Gastrocnemius medialis (tissue), 4 donors: ENCODE results near the gene ARHGEF6. TPM values are rescaled to one million over a fixed set of nuclear protein-coding genes. Genes with fewer than 3 reads are reported as not detected.

ENCODE experiments used
- ATAC-seq, 2 donors: fragments of 150-250 bp; one replicate each; pipeline ENCODE4 v1.9.1; 2016
- DNase-seq, 2 donors: peaks; one replicate each; pipeline ENCODE4 v3.0.0-alpha.2; 2019
- H3K27ac ChIP-seq, 4 donors: fragments of 200-600 bp; sonication (generic); 1 replicate in 1 of 4; 2 replicates in 3 of 4; pipeline ENCODE4 v1.5.1; 2016 to 2018; ENCODE audit warnings: mild to moderate bottlenecking in 2 of 4, moderate library complexity in 1 of 4
- H3K27me3 ChIP-seq, 3 donors: fragments of 200-600 bp; sonication (generic) in 2 of 3; 1 replicate in 1 of 3; 2 replicates in 2 of 3; pipeline versions ENCODE4 v1.5.1 to v1.6.0; 2016 to 2019; ENCODE audit warnings: mild to moderate bottlenecking in 1 of 3, moderate library complexity in 1 of 3
- H3K36me3 ChIP-seq, 2 donors: fragments of 200-600 bp; sonication (generic) in 1 of 2; one replicate each; pipeline ENCODE4 v1.5.1; 2017 to 2018
- H3K4me1 ChIP-seq, 2 donors: fragments of 200-600 bp; sonication (generic) in 1 of 2; one replicate each; pipeline ENCODE4 v1.5.1; 2016 to 2017; ENCODE audit warnings: mild to moderate bottlenecking in 2 of 2
- H3K4me3 ChIP-seq, 4 donors: fragments of 200-600 bp; sonication (generic) in 3 of 4; 1 replicate in 1 of 4; 2 replicates in 3 of 4; pipeline ENCODE4 v1.5.1; 2016 to 2019; ENCODE audit warnings: mild to moderate bottlenecking in 2 of 4
- H3K9me3 ChIP-seq, 3 donors: fragments of 200-600 bp; sonication (generic) in 2 of 3; 1 replicate in 1 of 3; 2 replicates in 2 of 3; pipeline ENCODE4 v1.5.1; 2016 to 2019
- POLR2A ChIP-seq, 2 donors: fragments of 450-650 bp; IDR thresholded peaks; one replicate each; pipeline ENCODE4 v1.6.1; 2017; ENCODE audit warnings: antibody characterized with exemption in 2 of 2, mild to moderate bottlenecking in 2 of 2, moderate library complexity in 2 of 2
- in situ Hi-C, 4 donors: fragments of 200-750 bp; cut with MboI; loops; one replicate each; pipeline versions ENCODE4 v1.15.0 to v1.8.0; 2017; ENCODE audit warnings: low sequenced_read_pairs in 4 of 4
- intact Hi-C: fragments of 100-400 bp; cut with DNase I; formaldehyde crosslinking; loops from one replicate; pipeline ENCODE4 v1.15.1; 2023; ENCODE audit warnings: low total_unique reads
- total RNA-seq, 4 donors: library from RNA; depleted of rRNA; stranded (reverse); fragments of >200 nt; gene quantifications; one replicate each; pipeline versions ENCODE4 v1.1.0 to v1.2.3, GENCODE V29; 2016
- TF ChIP-seq, protein P1 (sequence below), 5 experiments: fragments of 450-650 bp in 3 of 5; fragments of 200-600 bp in 2 of 5; sonication (generic) in 2 of 5; IDR thresholded peaks in 4 of 5; conservative IDR thresholded peaks in 1 of 5; 1 replicate in 4 of 5; 2 replicates in 1 of 5; pipeline ENCODE4 v1.5.1; 2016 to 2019; ENCODE audit warnings: antibody characterized with exemption in 5 of 5, mild to moderate bottlenecking in 3 of 5, moderate library complexity in 3 of 5

Gene ARHGEF6
- total RNA-seq, 4 donors from 2014 or later = 15.0 to 29.9 (median 24.5) TPM

DNA sequence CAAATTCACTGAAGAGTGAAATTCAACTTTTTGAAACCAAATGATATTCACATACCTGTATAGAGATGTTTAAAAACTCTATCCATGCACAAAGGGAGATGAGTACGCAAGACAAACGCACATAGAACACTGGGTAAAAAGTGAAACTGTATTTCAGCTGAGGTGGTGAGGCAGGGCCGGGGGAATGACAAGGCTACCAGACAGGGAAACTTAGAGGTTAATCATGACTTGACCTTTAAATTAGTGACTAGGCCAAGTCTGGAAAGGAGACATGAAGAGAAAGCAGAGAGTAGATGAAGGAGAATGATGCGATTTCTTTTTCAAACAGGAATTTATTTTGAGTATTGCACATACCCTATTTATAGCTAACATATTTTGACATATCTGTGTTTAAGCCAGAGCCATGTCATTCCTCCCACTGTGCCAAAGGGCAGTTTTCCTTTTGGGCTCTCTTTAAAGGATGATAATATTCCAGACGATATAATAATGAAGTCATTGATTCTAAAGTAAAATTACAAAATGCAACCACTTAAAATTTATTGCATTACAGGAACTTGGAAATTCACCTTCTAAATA, 49.4 kb downstream of the ARHGEF6 start:
- ATAC-seq (peak; percentile 66 to 88), DNase-seq (no peak)
- H3K36me3 ChIP-seq = no peaks in the 10 kb centered on the region
- no peaks in the 10 kb centered on the region for H3K9me3 ChIP-seq
- in situ Hi-C loops = no loop called here
- intact Hi-C loops = no loop called here
- TF ChIP-seq, protein P1, sequence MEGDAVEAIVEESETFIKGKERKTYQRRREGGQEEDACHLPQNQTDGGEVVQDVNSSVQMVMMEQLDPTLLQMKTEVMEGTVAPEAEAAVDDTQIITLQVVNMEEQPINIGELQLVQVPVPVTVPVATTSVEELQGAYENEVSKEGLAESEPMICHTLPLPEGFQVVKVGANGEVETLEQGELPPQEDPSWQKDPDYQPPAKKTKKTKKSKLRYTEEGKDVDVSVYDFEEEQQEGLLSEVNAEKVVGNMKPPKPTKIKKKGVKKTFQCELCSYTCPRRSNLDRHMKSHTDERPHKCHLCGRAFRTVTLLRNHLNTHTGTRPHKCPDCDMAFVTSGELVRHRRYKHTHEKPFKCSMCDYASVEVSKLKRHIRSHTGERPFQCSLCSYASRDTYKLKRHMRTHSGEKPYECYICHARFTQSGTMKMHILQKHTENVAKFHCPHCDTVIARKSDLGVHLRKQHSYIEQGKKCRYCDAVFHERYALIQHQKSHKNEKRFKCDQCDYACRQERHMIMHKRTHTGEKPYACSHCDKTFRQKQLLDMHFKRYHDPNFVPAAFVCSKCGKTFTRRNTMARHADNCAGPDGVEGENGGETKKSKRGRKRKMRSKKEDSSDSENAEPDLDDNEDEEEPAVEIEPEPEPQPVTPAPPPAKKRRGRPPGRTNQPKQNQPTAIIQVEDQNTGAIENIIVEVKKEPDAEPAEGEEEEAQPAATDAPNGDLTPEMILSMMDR (IDR thresholded peaks at IDR 0.05 in 4 of 5, conservative IDR thresholded peaks at IDR 0.05 in 1 of 5) = no peak
- H3K4me3 ChIP-seq = peak overlapping the region in 3 of 4 donors; percentile 7 to 40 (median 7)
- peaks cover 13 to 35% of the 10 kb centered on the region in 2 donors for H3K4me1 ChIP-seq
- peak overlapping the region; percentile 59 to 81 (median 76) for H3K27ac ChIP-seq
- no peaks in the 10 kb centered on the region for H3K27me3 ChIP-seq

- Histone ChIP-seq H3K4me3 (no peak overlapping the region), H3K27me3 (no peaks in the 10 kb centered on the region), H3K4me1 (peaks cover 16 to 31% of the 10 kb centered on the region in 2 donors), H3K36me3 (no peaks in the 10 kb centered on the region), H3K27ac (peak overlapping the region; percentile 9 to 58 (median 37)), H3K9me3 (no peaks in the 10 kb centered on the region)
- no peak for DNase-seq
- TF ChIP-seq, protein P1 (IDR thresholded peaks at IDR 0.05 in 4 of 5, conservative IDR thresholded peaks at IDR 0.05 in 1 of 5) = no peak
- TF ChIP-seq POLR2A (IDR thresholded peaks at IDR 0.05) = no peak
- intact Hi-C loops = loop anchor here (5.0 kb wide), 1 partner anchor 39 kb away; no protein-coding TSS in a partner anchor
- no peak for ATAC-seq
- in situ Hi-C loops = no loop called here
Measured at GRCh38 chrX:136728393-136728792, 52.3 kb downstream of the ARHGEF6 start.

DNA sequence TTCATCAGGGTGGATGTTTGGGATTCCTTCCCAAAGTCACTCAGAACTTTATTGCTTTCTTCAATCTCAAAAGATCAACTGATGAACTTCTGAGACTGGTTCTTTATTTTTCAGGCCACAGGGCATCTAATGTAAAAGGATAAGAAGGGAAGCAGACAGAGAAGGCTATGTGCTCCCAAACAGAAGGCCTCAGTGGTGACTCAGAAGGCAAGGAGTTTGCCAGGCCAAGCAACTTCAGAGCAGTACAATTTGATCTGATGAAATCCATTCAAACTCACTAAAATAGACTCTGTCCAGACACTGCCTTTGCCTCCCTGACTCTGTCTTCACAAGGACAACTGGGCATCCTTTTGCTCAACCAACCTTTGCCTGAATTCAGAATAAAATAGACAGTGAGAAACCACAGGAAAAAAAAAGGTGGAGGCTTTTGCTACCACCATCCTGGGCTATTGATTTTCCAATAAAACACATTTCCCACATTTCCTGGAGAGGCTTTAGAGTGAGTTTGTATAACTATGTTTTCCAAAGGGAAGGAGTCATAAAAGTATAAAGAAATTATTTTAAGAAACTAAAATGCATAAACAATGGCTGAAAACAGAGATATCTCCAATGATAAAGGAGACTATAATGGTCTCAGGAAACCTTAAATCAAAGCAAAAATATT, 55.2 kb downstream of the ARHGEF6 start:
- Histone ChIP-seq H3K27ac (peak overlapping the region; percentile 58 to 75 (median 64)), H3K27me3 (no peaks in the 10 kb centered on the region), H3K9me3 (no peaks in the 10 kb centered on the region), H3K36me3 (no peaks in the 10 kb centered on the region), H3K4me3 (no peak overlapping the region), H3K4me1 (peaks cover 12 to 23% of the 10 kb centered on the region in 2 donors)
- in situ Hi-C loops = no loop called here
- intact Hi-C loops = loop anchor here (5.0 kb wide), 1 partner anchor 42 kb away; no protein-coding TSS in a partner anchor
- DNase-seq (peak; percentile 64 to 75), ATAC-seq (peak; percentile 99 to 100)
- no peak for TF ChIP-seq POLR2A (IDR thresholded peaks at IDR 0.05)
- TF ChIP-seq, protein P1 (IDR thresholded peaks at IDR 0.05 in 4 of 5, conservative IDR thresholded peaks at IDR 0.05 in 1 of 5) = no peak

DNA sequence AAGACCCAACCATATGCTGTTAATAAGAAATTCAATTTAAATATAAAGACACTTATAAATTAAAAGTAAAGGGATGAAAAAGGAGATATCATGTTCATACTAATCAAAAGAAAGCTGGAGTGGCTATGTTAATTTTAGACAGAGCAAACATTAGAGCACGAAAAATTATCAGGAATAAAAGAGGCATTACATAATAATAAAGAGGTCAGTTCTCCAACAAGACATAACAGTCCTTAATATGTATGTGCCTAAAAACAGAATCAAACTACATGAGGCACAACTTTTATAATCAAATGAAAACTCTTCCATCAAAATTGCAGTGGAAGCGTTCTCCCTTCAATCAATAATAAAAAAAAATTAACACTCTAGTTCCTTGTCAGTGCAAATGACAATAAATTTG, 62.6 kb downstream of the ARHGEF6 start:
- no peak for ATAC-seq
- TF ChIP-seq POLR2A (IDR thresholded peaks at IDR 0.05) = no peak
- TF ChIP-seq, protein P1 (IDR thresholded peaks at IDR 0.05 in 4 of 5, conservative IDR thresholded peaks at IDR 0.05 in 1 of 5) = no peak
- peaks cover 0 to 31% of the 10 kb centered on the region in 2 donors for H3K4me1 ChIP-seq

More for the DNA sequence above, 62.6 kb downstream of the ARHGEF6 start:
- Histone ChIP-seq H3K36me3 (no peaks in the 10 kb centered on the region), H3K4me3 (no peak overlapping the region), H3K27me3 (no peaks in the 10 kb centered on the region), H3K27ac (peak overlapping the region in 2 of 4 donors; percentile 29 to 47), H3K9me3 (no peaks in the 10 kb centered on the region)
- intact Hi-C loops = loop anchor here (10.0 kb wide), 2 partner anchors 67 to 167 kb away; partner anchors contain the start of genes ARHGEF6 and RBMX
- in situ Hi-C loops = loop anchor here in 1 of 4 donors (25.0 kb wide), 1 partner anchor 169 kb away; the partner anchor contains the start of gene RBMX
- no peak for DNase-seq
